ENCODE data around the gene SPINT1. TPM values are rescaled to one million over a fixed set of nuclear protein-coding genes. Genes with fewer than 3 reads are reported as not detected.

SPINT1 gene
- total RNA-seq, 2 donors from 2014 or later: 2.5 to 4.1 TPM

Other genes with a start within 250 kb of the SPINT1 start
- gene KNL1, start 249.8 kb upstream of the SPINT1 start, total RNA-seq: 1 to 10 TPM in 1 of 2 donors, under 1 TPM in 1; 0.77 to 4.6 TPM
- 1 to 10 TPM; 1.5 to 2.0 TPM for gene RAD51, start 148.9 kb upstream of the SPINT1 start, total RNA-seq
- gene RMDN3, start 88.8 kb upstream of the SPINT1 start, total RNA-seq: 10 to 100 TPM; 31.4 to 33.1 TPM
- 10 to 100 TPM; 16.4 to 20.5 TPM for gene GCHFR, start 80.0 kb upstream of the SPINT1 start, total RNA-seq
- gene C15orf62, start 74.1 kb upstream of the SPINT1 start, total RNA-seq: 1 to 10 TPM in 1 of 2 donors, under 1 TPM in 1; 0.89 to 1.2 TPM
- gene ZFYVE19, start 37.0 kb upstream of the SPINT1 start, total RNA-seq: 10 to 100 TPM; 19.5 to 22.7 TPM
- 10 to 100 TPM; 24.1 to 27.7 TPM for gene DNAJC17, start 36.6 kb upstream of the SPINT1 start, total RNA-seq
- gene PPP1R14D, start 15.3 kb upstream of the SPINT1 start, total RNA-seq: not detected
- gene RHOV, start 30.2 kb downstream of the SPINT1 start, total RNA-seq: under 1 TPM in 1 of 2 donors, not detected in 1; 0.18 TPM
- gene VPS18, start 50.4 kb downstream of the SPINT1 start, total RNA-seq: 10 to 100 TPM; 13.6 to 18.4 TPM
- not detected for gene DLL4, start 85.3 kb downstream of the SPINT1 start, total RNA-seq
- under 1 TPM; 0.35 to 0.70 TPM for gene CHAC1, start 109.4 kb downstream of the SPINT1 start, total RNA-seq

Data from T-helper 17 cell (primary cell).